ENCODE data around the gene TCP11.
"Not testable (repeated sequence)": the region's sequence is repeated elsewhere in the genome, so short reads cannot be mapped to it uniquely, and the experiment has no call there.

The TCP11 gene

DNA sequence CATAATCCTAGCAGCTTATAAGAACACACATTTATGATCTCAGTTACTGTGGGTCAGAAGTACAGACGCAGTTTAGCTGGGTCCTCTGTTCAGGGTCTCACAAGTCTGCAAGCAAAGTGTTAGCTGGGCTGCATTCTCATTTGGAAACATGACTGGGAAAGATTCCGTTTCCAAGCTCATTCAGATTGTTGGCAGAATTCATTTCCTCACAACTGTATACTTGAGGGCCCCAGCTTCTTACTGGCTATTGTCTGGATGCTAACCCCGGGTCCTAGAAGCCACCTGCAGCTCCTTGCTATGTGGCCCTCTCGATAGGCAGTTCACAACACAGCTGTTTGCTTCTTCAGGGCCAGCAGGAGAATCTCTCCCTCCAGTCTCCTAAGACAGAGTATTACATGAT is 13.1 kb downstream of the TCP11 start:
- no peak overlapping the region for H2AFZ ChIP-seq (ENCODE audit: low read length, unreplicated experiment)
- H3K27ac ChIP-seq (ENCODE audit: low read depth, low read length), result no peak overlapping the region
- no peaks in the 10 kb centered on the region for H3K79me2 ChIP-seq (ENCODE audit: control insufficient read depth, insufficient read depth, low read length, unreplicated experiment)
- H3K4me3 ChIP-seq (ENCODE audit: low read depth, low read length), result no peak overlapping the region
- H3K27me3 ChIP-seq (ENCODE audit: insufficient read depth, low read length), result no peaks in the 10 kb centered on the region
- H3K4me1 ChIP-seq (ENCODE audit: control insufficient read depth, insufficient read depth, low read length, unreplicated experiment), result no peaks in the 10 kb centered on the region
- H3K36me3 ChIP-seq (ENCODE audit: insufficient read depth, low read length), result no peaks in the 10 kb centered on the region

DNA sequence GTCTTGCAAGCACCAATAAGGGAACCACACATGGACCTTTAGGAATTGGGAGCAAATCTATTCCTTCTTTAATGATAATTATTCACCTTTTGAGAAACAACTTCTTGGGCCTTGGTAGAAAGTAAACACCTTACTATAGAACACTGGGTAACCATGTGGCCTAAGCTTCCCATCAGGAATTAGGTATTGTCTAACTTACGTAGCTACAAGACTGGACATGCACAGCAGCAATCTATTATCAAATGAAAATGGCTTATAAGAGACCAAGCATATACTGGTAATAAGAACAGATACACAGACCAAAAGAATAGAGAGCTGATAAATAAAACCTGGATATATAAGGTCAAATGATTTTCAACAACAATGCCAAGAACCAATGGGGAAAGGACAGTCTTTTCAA is 16.8 kb downstream of the TCP11 start:
- no peaks in the 10 kb centered on the region for H3K27me3 ChIP-seq (ENCODE audit: insufficient read depth, low read length)
- no peaks in the 10 kb centered on the region for H3K79me2 ChIP-seq (ENCODE audit: control insufficient read depth, insufficient read depth, low read length, unreplicated experiment)
- no peak overlapping the region for H3K4me3 ChIP-seq (ENCODE audit: low read depth, low read length)
- H3K4me1 ChIP-seq (ENCODE audit: control insufficient read depth, insufficient read depth, low read length, unreplicated experiment), result no peaks in the 10 kb centered on the region
- H3K36me3 ChIP-seq (ENCODE audit: insufficient read depth, low read length), result no peaks in the 10 kb centered on the region
- no peak overlapping the region for H3K27ac ChIP-seq (ENCODE audit: low read depth, low read length)
- H2AFZ ChIP-seq (ENCODE audit: low read length, unreplicated experiment), result no peak overlapping the region

DNA sequence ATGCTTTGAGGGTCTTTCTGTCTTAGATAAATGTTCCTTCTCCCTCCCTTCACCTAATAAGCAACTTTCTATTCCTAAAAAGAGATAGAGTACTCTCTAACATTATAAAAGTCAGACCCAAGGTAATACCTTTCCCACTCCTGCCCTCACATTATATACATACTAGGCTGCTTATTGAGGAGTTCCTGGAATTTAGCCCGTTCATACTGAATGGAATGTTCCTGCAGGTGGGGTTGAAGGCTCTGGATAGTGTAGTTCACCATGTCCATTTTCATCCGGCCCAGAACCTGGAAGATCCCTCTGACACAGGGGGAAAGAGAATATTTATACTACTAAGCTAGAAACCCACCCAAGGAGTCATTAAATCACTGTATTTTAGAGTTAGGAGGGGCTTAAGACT is 20.4 kb downstream of the TCP11 start:
- no peaks in the 10 kb centered on the region for H3K79me2 ChIP-seq (ENCODE audit: control insufficient read depth, insufficient read depth, low read length, unreplicated experiment)
- H3K4me1 ChIP-seq (ENCODE audit: control insufficient read depth, insufficient read depth, low read length, unreplicated experiment), result no peaks in the 10 kb centered on the region
- H3K27me3 ChIP-seq (ENCODE audit: insufficient read depth, low read length), result no peaks in the 10 kb centered on the region
- H2AFZ ChIP-seq (ENCODE audit: low read length, unreplicated experiment), result no peak overlapping the region
- H3K27ac ChIP-seq (ENCODE audit: low read depth, low read length), result no peak overlapping the region
- H3K36me3 ChIP-seq (ENCODE audit: insufficient read depth, low read length), result no peaks in the 10 kb centered on the region
- H3K4me3 ChIP-seq (ENCODE audit: low read depth, low read length), result no peak overlapping the region

DNA sequence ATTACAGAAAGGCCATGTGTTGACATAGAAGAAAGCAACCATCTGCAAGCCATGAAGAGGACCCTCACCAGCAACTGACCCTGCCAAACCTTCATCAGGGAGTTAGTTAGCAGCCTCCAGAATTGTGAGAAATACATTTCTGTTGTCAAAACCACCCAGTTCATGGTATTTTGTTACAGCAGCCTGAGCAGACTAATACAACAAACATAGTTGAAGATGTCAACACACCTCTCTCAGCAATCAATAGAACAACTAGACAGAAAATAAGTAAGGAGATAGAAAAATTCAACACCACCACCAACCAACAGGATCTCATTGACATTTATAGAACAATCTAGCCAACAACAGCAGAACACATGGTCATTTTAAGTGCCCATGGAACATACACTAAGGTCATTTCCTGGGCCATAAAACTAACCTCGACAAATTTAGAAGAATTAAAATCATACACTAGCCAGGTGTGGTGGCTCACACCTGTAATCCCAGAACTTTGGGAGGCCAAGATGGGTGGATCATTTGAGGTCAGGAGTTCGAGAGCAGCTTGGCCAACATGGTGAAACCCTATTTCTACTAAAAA is 32.7 kb downstream of the TCP11 start:
- H2AFZ ChIP-seq (ENCODE audit: low read length, unreplicated experiment), result no peak overlapping the region

DNA sequence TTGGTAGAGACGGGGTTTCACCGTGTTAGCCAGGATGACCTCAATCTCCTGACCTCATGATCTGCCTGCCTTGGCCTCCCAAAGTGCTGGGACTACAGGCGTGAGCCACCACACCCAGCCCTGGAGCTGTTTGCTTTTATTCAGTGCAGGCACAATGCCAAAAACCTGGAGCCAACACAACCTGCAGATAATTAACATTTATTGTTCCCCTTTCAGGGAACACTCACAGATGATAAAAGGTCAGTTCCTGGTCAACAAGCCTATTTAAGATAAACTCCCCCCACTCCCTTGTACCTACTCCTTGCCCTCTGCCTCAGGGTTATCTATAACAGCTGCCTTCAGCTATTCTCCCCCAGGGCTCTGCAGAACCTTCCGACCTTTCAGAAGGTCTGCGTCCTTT is 33.4 kb downstream of the TCP11 start:
- not testable (repeated sequence) for H3K27me3 ChIP-seq (ENCODE audit: insufficient read depth, low read length); H2AFZ ChIP-seq (ENCODE audit: low read length, unreplicated experiment); H3K4me3 ChIP-seq (ENCODE audit: low read depth, low read length); H3K79me2 ChIP-seq (ENCODE audit: control insufficient read depth, insufficient read depth, low read length, unreplicated experiment); H3K36me3 ChIP-seq (ENCODE audit: insufficient read depth, low read length); H3K4me1 ChIP-seq (ENCODE audit: control insufficient read depth, insufficient read depth, low read length, unreplicated experiment); H3K27ac ChIP-seq (ENCODE audit: low read depth, low read length)

More for the DNA sequence above, 32.7 kb downstream of the TCP11 start:
- Histone ChIP-seq H3K27me3 (ENCODE audit: insufficient read depth, low read length) (no peaks in the 10 kb centered on the region), H3K4me1 (ENCODE audit: control insufficient read depth, insufficient read depth, low read length, unreplicated experiment) (no peaks in the 10 kb centered on the region), H3K36me3 (ENCODE audit: insufficient read depth, low read length) (peaks cover 3% of the 10 kb centered on the region; the same call in 1 of the 2 replicates), H3K79me2 (ENCODE audit: control insufficient read depth, insufficient read depth, low read length, unreplicated experiment) (no peaks in the 10 kb centered on the region), H3K4me3 (ENCODE audit: low read depth, low read length) (no peak overlapping the region), H3K27ac (ENCODE audit: low read depth, low read length) (no peak overlapping the region)

DNA sequence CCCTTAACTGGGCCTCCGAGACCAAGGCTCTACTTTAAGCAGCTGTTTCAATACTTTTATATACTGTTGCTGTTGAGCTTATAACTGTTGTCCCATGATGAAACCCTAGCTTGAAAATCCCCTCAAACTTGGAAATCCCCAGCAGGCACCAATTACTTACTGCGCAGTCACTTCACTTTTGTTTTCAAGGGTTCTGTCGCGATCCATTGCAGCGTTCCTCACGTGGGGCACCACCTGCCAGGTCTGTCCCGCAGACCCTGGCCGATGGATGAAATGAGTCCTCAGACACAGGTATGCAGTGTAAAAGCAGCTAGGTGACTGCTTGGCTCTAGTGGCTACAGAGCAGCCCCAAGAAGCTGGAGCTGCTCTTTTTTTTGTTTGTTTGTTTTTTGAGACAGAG is 33.9 kb downstream of the TCP11 start:
- not testable (repeated sequence) for H3K4me3 ChIP-seq (ENCODE audit: low read depth, low read length); H2AFZ ChIP-seq (ENCODE audit: low read length, unreplicated experiment); H3K27me3 ChIP-seq (ENCODE audit: insufficient read depth, low read length); H3K27ac ChIP-seq (ENCODE audit: low read depth, low read length); H3K36me3 ChIP-seq (ENCODE audit: insufficient read depth, low read length); H3K4me1 ChIP-seq (ENCODE audit: control insufficient read depth, insufficient read depth, low read length, unreplicated experiment); H3K79me2 ChIP-seq (ENCODE audit: control insufficient read depth, insufficient read depth, low read length, unreplicated experiment)

DNA sequence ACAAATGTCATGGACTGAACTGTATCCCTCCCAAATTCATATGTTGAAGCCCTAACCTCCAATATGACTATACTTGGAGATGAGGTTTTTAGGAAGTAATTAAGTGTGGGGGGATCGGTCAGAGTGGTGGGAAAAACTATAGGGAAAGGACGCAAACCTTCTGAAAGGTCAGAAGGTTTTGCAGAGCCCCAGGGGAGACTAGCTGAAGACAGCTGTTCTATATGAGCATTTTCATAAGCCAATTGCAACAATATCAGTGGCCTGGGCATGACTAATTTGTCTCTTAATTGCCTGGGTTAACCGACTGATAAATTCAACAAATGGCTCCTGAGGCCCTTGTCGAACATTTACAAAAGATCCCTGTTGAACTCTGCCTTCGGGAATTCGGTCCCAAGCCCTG is 35.1 kb downstream of the TCP11 start:
- not testable (repeated sequence) for H2AFZ ChIP-seq (ENCODE audit: low read length, unreplicated experiment); H3K4me3 ChIP-seq (ENCODE audit: low read depth, low read length); H3K27me3 ChIP-seq (ENCODE audit: insufficient read depth, low read length); H3K36me3 ChIP-seq (ENCODE audit: insufficient read depth, low read length); H3K27ac ChIP-seq (ENCODE audit: low read depth, low read length); H3K4me1 ChIP-seq (ENCODE audit: control insufficient read depth, insufficient read depth, low read length, unreplicated experiment); H3K79me2 ChIP-seq (ENCODE audit: control insufficient read depth, insufficient read depth, low read length, unreplicated experiment)

DNA sequence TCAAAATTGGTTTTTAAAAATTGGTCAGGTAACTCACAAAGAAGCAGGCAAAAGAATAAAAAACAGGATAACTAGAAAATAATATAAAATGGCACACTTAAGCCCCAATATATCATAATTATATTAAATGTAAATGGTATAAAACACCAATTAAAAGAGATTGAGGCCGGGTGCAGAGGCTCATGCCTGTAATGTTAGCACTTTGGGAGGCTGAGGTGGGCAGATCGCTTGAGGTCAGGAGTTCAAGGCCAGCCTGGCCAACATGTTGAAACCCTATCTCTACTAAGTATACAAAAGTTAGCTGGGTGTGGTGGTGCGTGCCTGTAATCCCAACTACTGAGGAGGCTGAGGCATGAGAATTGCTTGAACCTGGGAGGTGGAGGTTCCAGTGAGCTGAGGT is 36.1 kb downstream of the TCP11 start:
- Histone ChIP-seq H3K27me3 (ENCODE audit: insufficient read depth, low read length) (no peaks in the 10 kb centered on the region), H3K4me3 (ENCODE audit: low read depth, low read length) (no peak overlapping the region), H3K4me1 (ENCODE audit: control insufficient read depth, insufficient read depth, low read length, unreplicated experiment) (no peaks in the 10 kb centered on the region), H2AFZ (ENCODE audit: low read length, unreplicated experiment) (no peak overlapping the region), H3K36me3 (ENCODE audit: insufficient read depth, low read length) (peaks cover 3% of the 10 kb centered on the region; the same call in 1 of the 2 replicates), H3K27ac (ENCODE audit: low read depth, low read length) (no peak overlapping the region), H3K79me2 (ENCODE audit: control insufficient read depth, insufficient read depth, low read length, unreplicated experiment) (no peaks in the 10 kb centered on the region)

DNA sequence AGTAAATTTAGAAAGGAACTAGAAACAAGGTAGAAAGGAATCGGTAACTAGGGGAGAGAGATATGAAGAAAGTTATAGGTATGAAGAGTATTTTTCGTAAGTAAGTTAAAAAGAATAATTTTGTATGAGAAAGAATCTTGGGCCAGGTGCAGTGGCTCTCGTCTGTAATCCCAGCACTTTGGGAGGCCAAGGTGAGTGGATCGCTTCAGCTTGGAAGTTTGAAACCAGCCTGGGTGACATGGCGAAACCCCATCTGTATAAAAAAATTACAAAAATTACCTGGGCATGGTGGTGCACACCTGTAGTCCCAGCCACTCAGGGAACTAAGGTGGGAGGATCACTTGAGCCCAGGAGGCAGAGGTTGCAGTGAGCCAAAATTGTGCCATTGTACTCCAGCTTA is 42.0 kb downstream of the TCP11 start:
- H3K27ac ChIP-seq (ENCODE audit: low read depth, low read length), result no peak overlapping the region
- no peaks in the 10 kb centered on the region for H3K79me2 ChIP-seq (ENCODE audit: control insufficient read depth, insufficient read depth, low read length, unreplicated experiment)
- H3K4me3 ChIP-seq (ENCODE audit: low read depth, low read length), result no peak overlapping the region
- H3K36me3 ChIP-seq (ENCODE audit: insufficient read depth, low read length), result no peaks in the 10 kb centered on the region
- no peak overlapping the region for H2AFZ ChIP-seq (ENCODE audit: low read length, unreplicated experiment)
- H3K4me1 ChIP-seq (ENCODE audit: control insufficient read depth, insufficient read depth, low read length, unreplicated experiment), result peaks cover 15% of the 10 kb centered on the region
- no peaks in the 10 kb centered on the region for H3K27me3 ChIP-seq (ENCODE audit: insufficient read depth, low read length)

DNA sequence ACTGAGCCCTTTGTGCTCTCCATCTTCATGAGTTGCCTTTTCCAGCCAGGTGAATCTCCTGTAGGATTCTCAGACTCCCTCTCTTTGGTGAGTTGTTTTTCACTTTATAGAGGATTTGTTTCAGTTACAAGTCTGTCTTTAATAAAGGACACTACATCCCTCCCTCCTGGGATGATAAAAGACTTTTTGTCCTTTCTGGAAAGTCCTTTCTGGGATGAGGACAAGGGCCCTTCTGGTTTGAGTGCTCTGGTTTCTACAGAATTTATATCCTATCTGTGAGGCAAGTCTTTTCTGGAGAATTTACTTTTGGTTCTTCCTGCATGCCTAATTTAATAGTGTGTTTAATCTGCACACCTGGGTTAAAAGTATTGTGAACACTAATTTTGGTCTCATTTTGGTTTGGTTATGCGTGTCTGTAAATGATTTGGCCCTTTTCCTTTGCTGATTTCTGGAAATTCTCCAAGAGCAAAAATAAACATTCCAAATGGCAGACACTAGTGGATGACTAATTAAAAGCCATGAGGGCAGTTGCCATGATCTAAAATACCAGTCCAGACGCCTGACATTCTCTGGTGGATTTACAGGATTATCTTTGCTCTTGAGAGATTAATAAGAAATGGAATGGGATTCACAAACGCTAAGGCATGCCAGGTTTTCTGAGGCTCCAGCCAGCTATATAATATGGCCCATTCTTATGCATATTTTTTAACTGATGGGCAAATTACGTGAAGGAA is 44.8 kb downstream of the TCP11 start:
- H3K36me3 ChIP-seq (ENCODE audit: insufficient read depth, low read length), result no peaks in the 10 kb centered on the region
- H3K4me3 ChIP-seq (ENCODE audit: low read depth, low read length), result no peak overlapping the region
- peaks cover 44% of the 10 kb centered on the region for H3K4me1 ChIP-seq (ENCODE audit: control insufficient read depth, insufficient read depth, low read length, unreplicated experiment)
- peak overlapping the region; percentile 41 for H3K27ac ChIP-seq (ENCODE audit: low read depth, low read length)
- no peak overlapping the region for H2AFZ ChIP-seq (ENCODE audit: low read length, unreplicated experiment)
- H3K79me2 ChIP-seq (ENCODE audit: control insufficient read depth, insufficient read depth, low read length, unreplicated experiment), result no peaks in the 10 kb centered on the region
- H3K27me3 ChIP-seq (ENCODE audit: insufficient read depth, low read length), result no peaks in the 10 kb centered on the region

DNA sequence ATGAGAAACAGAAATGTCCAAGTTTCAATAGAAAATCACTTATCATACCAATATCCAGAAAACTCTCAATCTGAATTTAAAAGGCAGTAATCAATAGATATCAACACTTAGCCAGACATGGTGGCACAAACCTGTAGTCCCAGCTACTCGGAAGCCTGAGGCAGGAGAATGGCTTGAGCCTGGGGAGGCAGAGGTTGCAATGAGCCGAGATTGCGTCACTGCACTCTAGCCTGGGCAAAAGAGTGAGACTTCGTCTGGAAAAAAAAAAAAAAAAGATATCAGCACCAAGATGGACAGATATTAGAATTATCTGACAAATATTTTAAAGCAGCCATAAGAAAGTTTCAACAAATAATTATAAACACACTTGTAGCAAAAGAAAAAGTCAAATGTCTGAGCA is 47.0 kb downstream of the TCP11 start:
- no peak overlapping the region for H2AFZ ChIP-seq (ENCODE audit: low read length, unreplicated experiment)
- no peak overlapping the region for H3K4me3 ChIP-seq (ENCODE audit: low read depth, low read length)
- H3K4me1 ChIP-seq (ENCODE audit: control insufficient read depth, insufficient read depth, low read length, unreplicated experiment), result peaks cover 44% of the 10 kb centered on the region
- H3K36me3 ChIP-seq (ENCODE audit: insufficient read depth, low read length), result no peaks in the 10 kb centered on the region
- H3K27ac ChIP-seq (ENCODE audit: low read depth, low read length), result no peak overlapping the region
- no peaks in the 10 kb centered on the region for H3K79me2 ChIP-seq (ENCODE audit: control insufficient read depth, insufficient read depth, low read length, unreplicated experiment)
- H3K27me3 ChIP-seq (ENCODE audit: insufficient read depth, low read length), result no peaks in the 10 kb centered on the region

All from ACC112 (cell line).